HEK293T (cell line): ENCODE results near the gene NDUFAF2.

Source experiments
- BHLHE40 ChIP-seq: fragments of 450-650 bp; IDR thresholded peaks from 2 replicates; pipeline ENCODE4 v1.6.1; 2016; ENCODE audit warnings: mild to moderate bottlenecking, moderate library complexity, borderline replicate concordance
- ELF4 ChIP-seq: fragments of 450-650 bp; IDR thresholded peaks from 2 replicates; pipeline ENCODE4 v1.6.1; 2017; ENCODE audit warnings: antibody characterized with exemption
- SP1 ChIP-seq: fragments of 450-650 bp; IDR thresholded peaks from 2 replicates; pipeline ENCODE4 v1.6.1; 2017
- ZNF384 ChIP-seq: fragments of 450-650 bp; IDR thresholded peaks from 2 replicates; pipeline ENCODE4 v1.6.1; 2016

DNA sequence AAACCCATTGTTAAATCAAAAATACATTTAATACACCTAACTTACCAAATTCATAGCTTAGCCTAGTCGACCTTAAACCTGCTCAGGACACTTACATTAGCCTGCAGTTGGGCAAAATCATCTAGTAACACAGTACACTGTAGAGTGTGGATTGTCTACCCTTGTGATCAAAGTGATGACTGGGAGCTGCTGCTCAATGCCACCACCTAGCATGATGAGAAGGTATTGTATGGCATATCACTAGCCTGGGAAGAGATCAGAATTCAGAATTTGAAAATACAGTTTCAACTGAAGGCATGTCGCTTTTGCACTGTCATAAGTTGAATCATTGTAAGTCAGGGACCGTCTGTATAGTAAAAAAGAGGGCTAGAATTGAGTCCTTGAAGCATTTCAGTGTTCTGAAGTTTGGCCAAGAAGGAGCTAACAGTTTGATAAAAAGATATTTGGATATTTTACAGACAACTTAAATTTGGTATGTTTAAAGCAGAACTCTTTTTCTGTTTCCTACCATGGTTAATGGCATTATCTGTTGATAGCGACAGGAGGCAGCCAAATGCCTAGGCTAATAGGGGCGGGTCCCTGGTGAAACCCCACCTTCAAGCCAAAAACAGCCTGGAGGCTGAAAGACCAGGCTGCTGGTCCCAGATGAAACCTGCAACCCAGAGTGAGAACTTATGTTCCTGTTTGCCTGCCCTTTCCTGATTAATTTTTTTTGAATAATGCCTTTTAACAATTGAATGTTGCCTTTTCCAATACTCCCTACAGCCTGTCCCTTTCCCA is 194.3 kb downstream of the NDUFAF2 start:
- TF ChIP-seq BHLHE40 (no peak), SP1 (no peak), ZNF384 (no peak), ELF4 (no peak)
